Mucosa of descending colon (tissue), 3 donors: ENCODE results near the gene KRTAP2-1. TPM values are rescaled to one million over a fixed set of nuclear protein-coding genes. Genes with fewer than 3 reads are reported as not detected.

Experiments
- ATAC-seq: fragments of 200-7000 bp; cut with Tn5 transposase; one replicate; pipeline ENCODE4 v1.9.1; 2020; ENCODE audit warnings: mild to moderate bottlenecking, moderate library complexity
- DNase-seq, 3 donors: peaks; one replicate each; pipeline ENCODE4 v3.0.0-alpha.2; 2020
- H3K36me3 ChIP-seq: fragments of 200-600 bp; one replicate; pipeline ENCODE4 v1.8.0; 2021; ENCODE audit warnings: low read depth, mild to moderate bottlenecking
- H3K4me1 ChIP-seq: fragments of 200-600 bp; one replicate; pipeline ENCODE4 v1.8.0; 2021; ENCODE audit warnings: low read depth, mild to moderate bottlenecking
- H3K4me3 ChIP-seq: fragments of 200-600 bp; one replicate; pipeline ENCODE4 v1.8.0; 2021; ENCODE audit warnings: mild to moderate bottlenecking
- H3K9me3 ChIP-seq: fragments of 200-600 bp; one replicate; pipeline ENCODE4 v1.8.0; 2021; ENCODE audit warnings: mild to moderate bottlenecking
- intact Hi-C, 2 donors: fragments of 100-400 bp; cut with DNase I in 1 of 2; cut with micrococcal nuclease in 1 of 2; formaldehyde crosslinking; loops; one replicate each; pipeline versions ENCODE4 v1.11.0 to v1.11.1; 2022; cut with DNase I, micrococcal nuclease
- total RNA-seq, 3 donors: library from RNA; stranded (reverse); fragmentation: NEBNext Ultra II Directional in 2 of 3; extraction: Animal tissue kit (Norgen Biotek cat#: 25700) in 2 of 3; gene quantifications; one replicate each; pipeline versions ENCODE4 v1.2.1 to v1.2.4, GENCODE V29; 2021 to 2023
- TF ChIP-seq, protein P1 (sequence below): fragments of 200-600 bp; IDR thresholded peaks from one replicate; pipeline ENCODE4 v1.8.0; 2022; ENCODE audit warnings: antibody characterized with exemption, mild to moderate bottlenecking
- donor health status: DM: no; HTN: no; CAD: no; lungs with moderate emphysema.
- donor health status: DM: no; HTN: no; CAD: no.
- donor health status: DM: no; HTN: yes; CAD: no.

Gene KRTAP2-1
- total RNA-seq, 3 donors from 2014 or later: not detected

DNA sequence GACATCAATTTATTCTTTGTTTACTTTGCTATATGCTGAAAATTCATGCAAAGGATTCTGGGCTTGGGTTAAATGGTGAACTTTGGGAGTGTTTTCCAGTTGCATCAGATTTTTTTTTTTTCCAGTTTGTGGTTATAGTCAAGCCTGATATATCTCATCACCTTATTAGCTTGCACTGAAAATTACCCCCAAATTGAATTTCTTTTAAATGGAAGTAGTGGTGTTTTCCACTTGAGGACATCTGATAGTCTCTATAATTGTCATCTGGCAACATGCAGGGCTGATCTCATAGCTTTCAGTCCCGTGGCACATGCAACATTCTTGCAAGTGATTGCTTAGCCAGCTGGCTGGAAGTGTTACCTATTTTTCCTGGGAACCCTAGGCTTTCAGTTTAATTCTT, 33.5 kb downstream of the KRTAP2-1 start:
- DNase-seq: no peak
- TF ChIP-seq, protein P1, sequence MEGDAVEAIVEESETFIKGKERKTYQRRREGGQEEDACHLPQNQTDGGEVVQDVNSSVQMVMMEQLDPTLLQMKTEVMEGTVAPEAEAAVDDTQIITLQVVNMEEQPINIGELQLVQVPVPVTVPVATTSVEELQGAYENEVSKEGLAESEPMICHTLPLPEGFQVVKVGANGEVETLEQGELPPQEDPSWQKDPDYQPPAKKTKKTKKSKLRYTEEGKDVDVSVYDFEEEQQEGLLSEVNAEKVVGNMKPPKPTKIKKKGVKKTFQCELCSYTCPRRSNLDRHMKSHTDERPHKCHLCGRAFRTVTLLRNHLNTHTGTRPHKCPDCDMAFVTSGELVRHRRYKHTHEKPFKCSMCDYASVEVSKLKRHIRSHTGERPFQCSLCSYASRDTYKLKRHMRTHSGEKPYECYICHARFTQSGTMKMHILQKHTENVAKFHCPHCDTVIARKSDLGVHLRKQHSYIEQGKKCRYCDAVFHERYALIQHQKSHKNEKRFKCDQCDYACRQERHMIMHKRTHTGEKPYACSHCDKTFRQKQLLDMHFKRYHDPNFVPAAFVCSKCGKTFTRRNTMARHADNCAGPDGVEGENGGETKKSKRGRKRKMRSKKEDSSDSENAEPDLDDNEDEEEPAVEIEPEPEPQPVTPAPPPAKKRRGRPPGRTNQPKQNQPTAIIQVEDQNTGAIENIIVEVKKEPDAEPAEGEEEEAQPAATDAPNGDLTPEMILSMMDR: no peak
- intact Hi-C loops: no loop called here
- no peaks in the 10 kb centered on the region for H3K9me3 ChIP-seq
- H3K4me1 ChIP-seq: no peaks in the 10 kb centered on the region
- ATAC-seq: no peak
- no peaks in the 10 kb centered on the region for H3K36me3 ChIP-seq
- H3K4me3 ChIP-seq: no peak overlapping the region

GRCh38 chr17:41013181-41013580, 33.9 kb downstream of the KRTAP2-1 start:
- H3K9me3 ChIP-seq: no peaks in the 10 kb centered on the region
- ATAC-seq (no peak), DNase-seq (no peak)
- no peaks in the 10 kb centered on the region for H3K36me3 ChIP-seq
- TF ChIP-seq, protein P1: no peak
- intact Hi-C loops: no loop called here
- H3K4me3 ChIP-seq: no peak overlapping the region
- no peaks in the 10 kb centered on the region for H3K4me1 ChIP-seq

DNA sequence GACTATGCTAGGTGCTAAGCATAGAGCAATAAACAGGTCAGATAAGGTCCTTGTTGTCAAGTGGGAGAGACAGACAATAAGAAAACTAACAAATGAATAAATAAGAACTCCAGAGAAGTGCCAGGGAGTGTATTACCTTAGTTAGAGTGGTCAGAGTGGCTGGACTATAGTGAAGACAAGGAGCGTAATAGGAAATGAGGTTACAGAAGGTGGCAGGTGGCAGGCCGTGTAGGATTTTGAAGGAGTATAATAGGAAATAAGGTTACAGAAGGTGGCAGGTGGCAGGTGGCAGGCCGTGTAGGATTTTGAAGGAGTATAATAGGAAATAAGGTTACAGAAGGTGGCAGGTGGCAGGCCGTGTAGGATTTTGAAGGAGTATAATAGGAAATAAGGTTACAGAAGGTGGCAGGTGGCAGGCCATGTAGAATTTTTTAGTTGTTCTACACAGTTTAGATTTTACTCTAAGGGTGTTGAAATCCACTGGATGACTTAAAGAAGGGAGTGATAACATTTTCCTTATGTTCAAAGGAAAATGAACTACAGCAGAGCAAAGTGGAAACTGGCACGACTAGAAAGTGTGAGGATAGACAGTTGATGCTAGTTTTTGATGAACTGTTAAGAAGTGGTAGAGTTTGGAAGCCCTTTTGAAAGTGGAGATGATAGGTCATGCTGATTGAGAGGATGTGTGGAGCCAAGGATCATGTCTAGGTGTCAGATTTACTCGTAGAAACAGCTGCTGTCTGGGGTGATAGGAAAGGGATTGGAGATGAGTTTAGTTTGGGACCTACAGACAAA, 34.6 kb downstream of the KRTAP2-1 start:
- intact Hi-C loops: no loop called here
- no peak for DNase-seq

DNA sequence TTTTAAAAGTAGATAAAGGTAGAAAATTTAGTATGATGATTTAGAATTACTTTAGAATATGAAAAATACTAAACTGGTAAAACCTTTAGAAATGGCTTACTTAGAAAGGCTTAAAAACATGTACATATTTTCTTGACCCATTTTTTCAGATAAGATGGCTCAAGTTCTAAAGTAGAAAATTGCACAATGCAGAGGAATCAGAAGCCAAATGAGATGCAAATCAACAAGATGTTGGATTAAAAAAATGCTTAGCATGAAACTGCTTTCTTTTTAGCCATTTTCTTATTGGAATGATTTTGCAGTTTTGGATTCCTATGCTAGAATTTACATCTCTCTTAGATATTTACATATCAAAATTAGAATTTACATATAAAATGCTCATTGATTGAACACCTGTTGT, 36.7 kb downstream of the KRTAP2-1 start:
- Histone ChIP-seq H3K9me3 (no peaks in the 10 kb centered on the region), H3K36me3 (no peaks in the 10 kb centered on the region), H3K4me3 (no peak overlapping the region), H3K4me1 (no peaks in the 10 kb centered on the region)
- DNase-seq (no peak), ATAC-seq (no peak)
- intact Hi-C loops: no loop called here
- TF ChIP-seq, protein P1: no peak

More for the DNA sequence above, 34.6 kb downstream of the KRTAP2-1 start:
- Histone ChIP-seq H3K4me1 (no peaks in the 10 kb centered on the region), H3K9me3 (no peaks in the 10 kb centered on the region), H3K36me3 (no peaks in the 10 kb centered on the region), H3K4me3 (no peak overlapping the region)
- TF ChIP-seq, protein P1: no peak
- no peak for ATAC-seq

GRCh38 chr17:41009936-41010335, 37.2 kb downstream of the KRTAP2-1 start:
- ATAC-seq: no peak
- no peak overlapping the region for H3K4me3 ChIP-seq
- H3K9me3 ChIP-seq: no peaks in the 10 kb centered on the region
- TF ChIP-seq, protein P1: no peak
- H3K4me1 ChIP-seq: no peaks in the 10 kb centered on the region
- DNase-seq: no peak
- H3K36me3 ChIP-seq: no peaks in the 10 kb centered on the region
- intact Hi-C loops: no loop called here
